ENCODE measurements around the gene ALG2.

ALG2 gene

DNA sequence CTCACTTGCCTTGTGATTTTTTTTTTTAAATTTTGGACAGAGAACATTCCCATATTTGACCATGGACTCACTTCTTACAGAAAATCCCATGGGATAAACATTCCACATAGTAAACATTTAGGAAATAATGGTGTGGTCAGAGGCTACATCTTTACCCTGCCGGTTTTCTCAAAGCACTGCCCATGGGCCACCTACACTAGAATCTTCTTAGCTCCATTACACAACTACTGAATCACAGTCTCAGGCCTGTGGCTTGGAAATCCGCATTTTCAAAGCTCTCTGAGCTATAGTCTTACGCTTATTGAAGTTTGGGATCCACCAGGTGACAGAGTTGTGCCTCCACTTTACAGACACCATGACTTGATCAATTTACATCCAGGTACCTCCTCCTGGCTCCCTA lies 39.4 kb downstream of the ALG2 start:
- DNase-seq = no peak
- Histone ChIP-seq H3K27me3 (no peaks in the 10 kb centered on the region), H3K4me3 (ENCODE audit: low read depth, low read length) (no peak overlapping the region), H3K9me3 (no peaks in the 10 kb centered on the region), H3K4me1 (peaks cover 6% of the 10 kb centered on the region; the same call in 1 of the 2 replicates), H3K36me3 (no peaks in the 10 kb centered on the region)
- TF ChIP-seq CTCF (IDR thresholded peaks at IDR 0.05; ENCODE audit: low read depth, low read length) = no peak

DNA sequence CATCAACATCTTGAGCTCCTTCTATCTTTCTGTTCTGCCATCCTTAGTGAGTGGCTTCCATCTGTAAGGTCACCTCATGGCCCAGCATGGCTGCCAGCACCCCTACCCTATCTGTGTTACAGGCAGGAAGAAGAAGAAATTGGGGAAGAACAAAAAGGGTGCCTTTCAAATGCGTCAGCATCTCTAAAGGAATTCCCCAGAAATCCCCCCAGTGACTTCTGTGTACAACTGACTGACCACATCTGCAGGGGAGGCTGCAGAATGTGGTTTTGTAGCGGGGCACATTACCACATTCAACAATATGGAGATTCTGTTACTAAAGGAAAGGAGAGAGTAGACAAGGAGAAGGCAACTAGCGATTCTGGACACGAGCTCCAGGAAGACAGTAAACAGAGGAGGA lies 40.1 kb downstream of the ALG2 start:
- no peak overlapping the region for H3K4me3 ChIP-seq (ENCODE audit: low read depth, low read length)
- H3K9me3 ChIP-seq = no peaks in the 10 kb centered on the region
- no peaks in the 10 kb centered on the region for H3K27me3 ChIP-seq
- TF ChIP-seq CTCF (IDR thresholded peaks at IDR 0.05; ENCODE audit: low read depth, low read length) = no peak
- DNase-seq = no peak
- H3K36me3 ChIP-seq = no peaks in the 10 kb centered on the region
- peaks cover 9% of the 10 kb centered on the region; the same call in 1 of the 2 replicates for H3K4me1 ChIP-seq

DNA sequence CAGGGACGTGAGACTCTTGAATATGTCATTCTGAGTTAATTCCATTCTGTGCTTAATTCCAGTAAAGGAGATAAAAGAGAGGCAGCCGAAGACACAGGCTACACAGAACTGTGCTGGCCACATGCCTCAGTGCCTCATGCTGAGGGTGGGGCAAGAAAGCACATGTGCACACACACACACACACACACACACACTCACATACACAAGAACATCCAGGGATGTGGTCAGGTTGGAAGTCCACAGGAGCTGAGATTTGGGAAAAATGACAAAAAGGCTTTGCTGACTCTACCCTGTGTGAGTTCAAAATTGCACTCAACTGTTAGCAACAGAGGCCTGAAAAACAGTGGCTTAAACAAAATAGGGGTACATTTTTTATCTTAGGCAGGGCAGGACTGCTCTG lies 40.5 kb downstream of the ALG2 start:
- Histone ChIP-seq H3K9me3 (no peaks in the 10 kb centered on the region), H3K27me3 (no peaks in the 10 kb centered on the region), H3K4me1 (peaks cover 10% of the 10 kb centered on the region; the same call in 1 of the 2 replicates), H3K36me3 (no peaks in the 10 kb centered on the region), H3K4me3 (ENCODE audit: low read depth, low read length) (no peak overlapping the region)
- no peak for DNase-seq
- TF ChIP-seq CTCF (IDR thresholded peaks at IDR 0.05; ENCODE audit: low read depth, low read length) = no peak

DNA sequence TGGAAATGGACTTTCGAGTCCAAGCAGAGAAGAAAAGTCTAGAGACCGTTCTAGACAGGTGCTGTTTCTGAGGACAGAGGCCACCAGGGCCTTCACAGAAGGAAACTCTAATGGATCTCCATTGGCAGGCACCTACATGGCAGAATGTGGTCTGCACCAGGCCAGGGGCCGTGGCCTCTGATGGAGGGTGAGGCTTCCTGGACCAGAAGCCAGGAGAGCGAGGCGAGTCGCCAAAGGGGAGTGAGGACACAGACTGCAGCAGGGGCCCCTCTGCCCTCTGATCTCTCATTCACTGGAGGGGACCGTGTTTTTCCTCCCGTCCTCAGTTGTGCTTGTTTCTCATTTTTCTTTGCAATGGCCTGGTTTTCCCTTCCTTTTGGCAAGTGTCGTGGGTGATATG lies 41.1 kb downstream of the ALG2 start:
- no peak for TF ChIP-seq CTCF (IDR thresholded peaks at IDR 0.05; ENCODE audit: low read depth, low read length)

DNA sequence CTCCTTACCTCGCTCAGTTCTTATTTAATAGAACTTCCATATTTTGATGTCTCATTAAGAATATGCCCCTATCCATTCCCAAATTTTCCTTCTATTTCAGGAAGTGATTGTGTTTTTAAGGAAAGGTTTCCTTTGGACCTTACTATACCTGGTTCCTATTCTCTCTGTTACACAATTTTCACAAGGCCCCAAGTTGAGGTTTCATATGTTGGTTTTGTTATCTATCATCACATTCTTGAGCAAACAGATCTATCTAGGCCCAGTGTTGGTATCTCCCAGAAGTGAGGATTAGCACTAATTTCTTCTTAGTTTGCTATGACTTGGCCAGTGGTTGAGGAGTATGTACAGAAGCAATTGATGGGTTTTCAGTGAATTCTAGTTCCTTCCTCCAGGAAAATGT lies 41.5 kb downstream of the ALG2 start:
- Histone ChIP-seq H3K36me3 (no peaks in the 10 kb centered on the region), H3K27me3 (no peaks in the 10 kb centered on the region), H3K9me3 (no peaks in the 10 kb centered on the region), H3K4me1 (peaks cover 11% of the 10 kb centered on the region; the same call in 1 of the 2 replicates), H3K4me3 (ENCODE audit: low read depth, low read length) (no peak overlapping the region)
- DNase-seq = no peak
- no peak for TF ChIP-seq CTCF (IDR thresholded peaks at IDR 0.05; ENCODE audit: low read depth, low read length)

More for the DNA sequence above, 41.1 kb downstream of the ALG2 start:
- Histone ChIP-seq H3K27me3 (no peaks in the 10 kb centered on the region), H3K4me3 (ENCODE audit: low read depth, low read length) (no peak overlapping the region), H3K36me3 (no peaks in the 10 kb centered on the region), H3K9me3 (no peaks in the 10 kb centered on the region), H3K4me1 (peaks cover 11% of the 10 kb centered on the region; the same call in 1 of the 2 replicates)
- no peak for DNase-seq

DNA sequence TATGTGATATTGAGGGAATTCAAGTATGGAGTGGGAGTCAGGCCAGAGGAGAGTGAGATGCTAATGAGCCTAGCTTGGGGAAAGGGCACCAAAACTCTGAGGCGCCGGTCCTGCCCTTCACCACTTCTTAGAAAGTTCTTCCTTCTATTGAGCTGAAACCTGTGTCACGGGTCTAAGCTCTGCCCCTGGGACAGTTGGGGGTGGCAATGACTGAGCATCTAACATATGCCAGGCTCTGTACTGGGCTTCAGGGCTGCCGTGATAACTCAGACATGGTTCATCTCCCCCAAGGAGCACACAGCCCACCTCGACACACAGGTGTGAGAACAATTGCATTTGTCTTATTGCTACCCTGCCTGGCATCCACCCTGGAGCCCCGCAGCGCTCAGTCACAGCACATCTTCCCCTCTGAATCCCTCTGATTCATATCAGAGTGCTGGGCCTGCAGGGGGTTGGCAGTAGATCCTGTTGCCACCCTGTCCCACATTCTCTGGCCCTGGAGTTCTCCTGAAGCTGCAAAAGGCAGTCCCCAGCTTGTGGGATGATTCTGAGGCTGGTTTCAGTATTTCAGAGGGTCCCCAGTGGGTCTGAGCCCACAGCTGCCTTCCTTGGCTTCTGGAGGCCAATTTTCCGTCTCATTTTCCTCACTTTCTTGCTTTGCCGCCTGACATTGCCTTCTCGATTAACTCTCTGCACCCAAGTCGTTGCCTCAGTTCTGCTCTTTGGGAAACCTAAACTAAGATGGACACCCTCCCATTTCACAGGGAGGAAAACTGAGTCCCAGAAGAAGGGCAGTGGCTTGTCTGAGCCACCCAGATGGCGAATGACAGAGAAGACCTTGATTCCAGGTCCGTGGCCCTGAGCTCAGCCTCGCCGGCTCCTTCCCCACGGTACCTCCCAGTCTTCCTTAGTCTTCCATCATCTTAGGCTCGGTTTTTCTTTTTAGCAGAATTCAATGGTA lies 42.5 kb downstream of the ALG2 start:
- DNase-seq = no peak
- Histone ChIP-seq H3K4me1 (peaks cover 7% of the 10 kb centered on the region; the same call in 1 of the 2 replicates), H3K4me3 (ENCODE audit: low read depth, low read length) (no peak overlapping the region), H3K9me3 (no peaks in the 10 kb centered on the region), H3K36me3 (no peaks in the 10 kb centered on the region), H3K27me3 (no peaks in the 10 kb centered on the region)
- TF ChIP-seq CTCF (IDR thresholded peaks at IDR 0.05; ENCODE audit: low read depth, low read length) = no peak

Data from BE2C (cell line).